SK-N-SH (cell line): Measurements from ENCODE around the gene LDHD.

ENCODE experiments used
- EP300 ChIP-seq, 2 experiments: IDR thresholded peaks; 2 replicates each; pipeline versions ENCODE4 v1.4.0 to v1.6.1; 2012; ENCODE audit warnings: borderline replicate concordance in 1 of 2, low read depth in 1 of 2, low read length in 1 of 2
- EZH2phosphoT487 ChIP-seq: fragments of 200-600 bp; sonication (generic); IDR thresholded peaks from 2 replicates; pipeline ENCODE4 v1.6.1; 2017; ENCODE audit warnings: low read depth, mixed run types, mild to moderate bottlenecking, antibody characterized with exemption, moderate library complexity, borderline replicate concordance
- GABPA ChIP-seq: IDR thresholded peaks from 2 replicates; pipeline ENCODE4 v1.4.0; 2012; ENCODE audit warnings: low read depth, mild to moderate bottlenecking
- JUND ChIP-seq: IDR thresholded peaks from 2 replicates; pipeline ENCODE4 v1.4.0; 2012
- POLR2AphosphoS5 ChIP-seq: IDR thresholded peaks from 2 replicates; pipeline ENCODE4 v1.6.1; 2012; ENCODE audit warnings: low read depth, low read length
- RCOR1 ChIP-seq: fragments of 150-350 bp; IDR thresholded peaks from 2 replicates; pipeline ENCODE4 v1.6.1; 2017; ENCODE audit warnings: antibody characterized with exemption, low read length
- RFX5 ChIP-seq: IDR thresholded peaks from 2 replicates; pipeline ENCODE4 v1.6.1; 2012; ENCODE audit warnings: mild to moderate bottlenecking, improper control_type of control experiment, low read length
- SMC3 ChIP-seq: IDR thresholded peaks from 2 replicates; pipeline ENCODE4 v1.6.1; 2012; ENCODE audit warnings: low read depth, low read length, improper control_type of control experiment
- TAF1 ChIP-seq: IDR thresholded peaks from 2 replicates; pipeline ENCODE4 v1.6.1; 2012; ENCODE audit warnings: low read depth, mild to moderate bottlenecking, low read length, moderate library complexity, borderline replicate concordance
- TEAD4 ChIP-seq: IDR thresholded peaks from 2 replicates; pipeline ENCODE4 v1.4.0; 2012; ENCODE audit warnings: mild to moderate bottlenecking, borderline replicate concordance; ENCODE audit not compliant: insufficient read depth
- ZBTB33 ChIP-seq: IDR thresholded peaks from 2 replicates; pipeline ENCODE4 v1.4.0; 2012; ENCODE audit warnings: low read depth, borderline replicate concordance
- TF ChIP-seq, protein P1 (sequence below): IDR thresholded peaks from 2 replicates; pipeline ENCODE4 v1.6.1; 2012; ENCODE audit warnings: mild to moderate bottlenecking, low read depth, low read length, moderate library complexity
- TF ChIP-seq, protein P2 (sequence below): fragments of 200-600 bp; sonication (generic); IDR thresholded peaks from 2 replicates; pipeline ENCODE4 v1.6.1; 2017; ENCODE audit warnings: antibody characterized with exemption, mild to moderate bottlenecking, moderate library complexity

- TF ChIP-seq ZBTB33 (no peak), RFX5 (no peak), SMC3 (no peak), EZH2phosphoT487 (no peak), JUND (no peak), TAF1 (no peak), POLR2AphosphoS5 (no peak), GABPA (no peak), TEAD4 (no peak), EP300 (IDR thresholded peaks at IDR 0.05; ENCODE audit: borderline replicate concordance in 1 of 2, low read depth in 1 of 2, low read length in 1 of 2) (no peak), RCOR1 (no peak)
- TF ChIP-seq, protein P1, sequence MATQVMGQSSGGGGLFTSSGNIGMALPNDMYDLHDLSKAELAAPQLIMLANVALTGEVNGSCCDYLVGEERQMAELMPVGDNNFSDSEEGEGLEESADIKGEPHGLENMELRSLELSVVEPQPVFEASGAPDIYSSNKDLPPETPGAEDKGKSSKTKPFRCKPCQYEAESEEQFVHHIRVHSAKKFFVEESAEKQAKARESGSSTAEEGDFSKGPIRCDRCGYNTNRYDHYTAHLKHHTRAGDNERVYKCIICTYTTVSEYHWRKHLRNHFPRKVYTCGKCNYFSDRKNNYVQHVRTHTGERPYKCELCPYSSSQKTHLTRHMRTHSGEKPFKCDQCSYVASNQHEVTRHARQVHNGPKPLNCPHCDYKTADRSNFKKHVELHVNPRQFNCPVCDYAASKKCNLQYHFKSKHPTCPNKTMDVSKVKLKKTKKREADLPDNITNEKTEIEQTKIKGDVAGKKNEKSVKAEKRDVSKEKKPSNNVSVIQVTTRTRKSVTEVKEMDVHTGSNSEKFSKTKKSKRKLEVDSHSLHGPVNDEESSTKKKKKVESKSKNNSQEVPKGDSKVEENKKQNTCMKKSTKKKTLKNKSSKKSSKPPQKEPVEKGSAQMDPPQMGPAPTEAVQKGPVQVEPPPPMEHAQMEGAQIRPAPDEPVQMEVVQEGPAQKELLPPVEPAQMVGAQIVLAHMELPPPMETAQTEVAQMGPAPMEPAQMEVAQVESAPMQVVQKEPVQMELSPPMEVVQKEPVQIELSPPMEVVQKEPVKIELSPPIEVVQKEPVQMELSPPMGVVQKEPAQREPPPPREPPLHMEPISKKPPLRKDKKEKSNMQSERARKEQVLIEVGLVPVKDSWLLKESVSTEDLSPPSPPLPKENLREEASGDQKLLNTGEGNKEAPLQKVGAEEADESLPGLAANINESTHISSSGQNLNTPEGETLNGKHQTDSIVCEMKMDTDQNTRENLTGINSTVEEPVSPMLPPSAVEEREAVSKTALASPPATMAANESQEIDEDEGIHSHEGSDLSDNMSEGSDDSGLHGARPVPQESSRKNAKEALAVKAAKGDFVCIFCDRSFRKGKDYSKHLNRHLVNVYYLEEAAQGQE: no peak
- TF ChIP-seq, protein P2, sequence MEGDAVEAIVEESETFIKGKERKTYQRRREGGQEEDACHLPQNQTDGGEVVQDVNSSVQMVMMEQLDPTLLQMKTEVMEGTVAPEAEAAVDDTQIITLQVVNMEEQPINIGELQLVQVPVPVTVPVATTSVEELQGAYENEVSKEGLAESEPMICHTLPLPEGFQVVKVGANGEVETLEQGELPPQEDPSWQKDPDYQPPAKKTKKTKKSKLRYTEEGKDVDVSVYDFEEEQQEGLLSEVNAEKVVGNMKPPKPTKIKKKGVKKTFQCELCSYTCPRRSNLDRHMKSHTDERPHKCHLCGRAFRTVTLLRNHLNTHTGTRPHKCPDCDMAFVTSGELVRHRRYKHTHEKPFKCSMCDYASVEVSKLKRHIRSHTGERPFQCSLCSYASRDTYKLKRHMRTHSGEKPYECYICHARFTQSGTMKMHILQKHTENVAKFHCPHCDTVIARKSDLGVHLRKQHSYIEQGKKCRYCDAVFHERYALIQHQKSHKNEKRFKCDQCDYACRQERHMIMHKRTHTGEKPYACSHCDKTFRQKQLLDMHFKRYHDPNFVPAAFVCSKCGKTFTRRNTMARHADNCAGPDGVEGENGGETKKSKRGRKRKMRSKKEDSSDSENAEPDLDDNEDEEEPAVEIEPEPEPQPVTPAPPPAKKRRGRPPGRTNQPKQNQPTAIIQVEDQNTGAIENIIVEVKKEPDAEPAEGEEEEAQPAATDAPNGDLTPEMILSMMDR: no peak
Measured at GRCh38 chr16:75062976-75063346, 53.6 kb downstream of the LDHD start.
